Astrocyte of the spinal cord (primary cell): Measurements from ENCODE around the gene PRKD2.

Experiments used
- DNase-seq: peaks from one replicate; pipeline ENCODE4 v3.0.0; 2011; ENCODE audit warnings: low read depth, low spot score
- H3K4me3 ChIP-seq: 2 replicates; pipeline ENCODE4 v1.5.1; 2011; ENCODE audit warnings: low read depth, mild to moderate bottlenecking, low read length, moderate library complexity
- CTCF ChIP-seq: IDR thresholded peaks from 2 replicates; pipeline ENCODE4 v1.5.1; 2012; ENCODE audit warnings: low read depth, mild to moderate bottlenecking, low read length, inconsistent platforms
- in situ Hi-C: cut with HindIII; loops from 2 replicates; pipeline ENCODE4 v1.10.0; 2017; ENCODE audit warnings: low sequenced_read_pairs

The PRKD2 gene

GRCh38 chr19:46697204-46697960 is 19.5 kb downstream of the PRKD2 start:
- in situ Hi-C loops = no loop called here
- DNase-seq = peak; percentile 72
- no peak overlapping the region for H3K4me3 ChIP-seq
- no peak for TF ChIP-seq CTCF

GRCh38 chr19:46696866-46697203 is 20.1 kb downstream of the PRKD2 start:
- TF ChIP-seq CTCF = no peak
- DNase-seq = no peak
- in situ Hi-C loops = no loop called here

GRCh38 chr19:46696052-46696451 is 20.9 kb downstream of the PRKD2 start:
- in situ Hi-C loops = no loop called here
- no peak overlapping the region for H3K4me3 ChIP-seq
- no peak for TF ChIP-seq CTCF
- DNase-seq = no peak

More at GRCh38 chr19:46696866-46697203, 20.1 kb downstream of the PRKD2 start:
- no peak overlapping the region for H3K4me3 ChIP-seq

GRCh38 chr19:46693760-46694159 is 23.2 kb downstream of the PRKD2 start:
- DNase-seq = no peak
- TF ChIP-seq CTCF = no peak
- no peak overlapping the region for H3K4me3 ChIP-seq
- in situ Hi-C loops = no loop called here

GRCh38 chr19:46692918-46693722 is 23.8 kb downstream of the PRKD2 start:
- no peak for TF ChIP-seq CTCF
- no peak for DNase-seq
- no peak overlapping the region for H3K4me3 ChIP-seq
- in situ Hi-C loops = no loop called here

- no peak for DNase-seq
- TF ChIP-seq CTCF = no peak
- no peak overlapping the region for H3K4me3 ChIP-seq
- in situ Hi-C loops = no loop called here
Measured at GRCh38 chr19:46691948-46692347, 25.0 kb downstream of the PRKD2 start.
